DMS114 treated with DMSO at 0.1 percent for 48 hours (cell line): ENCODE data around the gene SERTAD4.

Experiments
- DNase-seq: peaks from one replicate; lab custom pipeline; 2025; ENCODE audit not compliant: unreplicated experiment; lab: John Stamatoyannopoulos, UW

Gene SERTAD4

GRCh38 chr1:210231846-210232510 is 618 bp upstream of the SERTAD4 start:
- DNase-seq = no peak

GRCh38 chr1:210233216-210233494 is 559 bp downstream of the SERTAD4 start:
- DNase-seq = no peak

- DNase-seq = no peak
Measured at GRCh38 chr1:210233495-210234328, 1.1 kb downstream of the SERTAD4 start.

- no peak for DNase-seq
Measured at GRCh38 chr1:210234329-210234757, 1.7 kb downstream of the SERTAD4 start.

GRCh38 chr1:210235363-210236053 is 2.9 kb downstream of the SERTAD4 start:
- DNase-seq = no peak

- no peak for DNase-seq
Measured at GRCh38 chr1:210236386-210236839, 3.8 kb downstream of the SERTAD4 start.

- DNase-seq = no peak
Measured at GRCh38 chr1:210236840-210237409, 4.3 kb downstream of the SERTAD4 start.

- no peak for DNase-seq
Measured at GRCh38 chr1:210237479-210237878, 4.9 kb downstream of the SERTAD4 start.

GRCh38 chr1:210237981-210238380 is 5.4 kb downstream of the SERTAD4 start:
- DNase-seq = no peak

GRCh38 chr1:210239349-210240111 is 6.9 kb downstream of the SERTAD4 start:
- DNase-seq = peak; percentile 15

GRCh38 chr1:210241121-210241520 is 8.5 kb downstream of the SERTAD4 start:
- no peak for DNase-seq

- DNase-seq = no peak
Measured at GRCh38 chr1:210244746-210245367, 12.3 kb downstream of the SERTAD4 start.

- DNase-seq = no peak
Measured at GRCh38 chr1:210246447-210246846, 13.9 kb downstream of the SERTAD4 start.

- DNase-seq = no peak
Measured at GRCh38 chr1:210248341-210248740, 15.7 kb downstream of the SERTAD4 start.

GRCh38 chr1:210250665-210250997 is 18.0 kb downstream of the SERTAD4 start:
- peak; percentile 38 for DNase-seq

GRCh38 chr1:210250998-210251679 is 18.5 kb downstream of the SERTAD4 start:
- DNase-seq = no peak

- DNase-seq = no peak
Measured at GRCh38 chr1:210251680-210252490, 19.3 kb downstream of the SERTAD4 start.

- DNase-seq = no peak
Measured at GRCh38 chr1:210252621-210253051, 20.0 kb downstream of the SERTAD4 start.

GRCh38 chr1:210254298-210254697 is 21.7 kb downstream of the SERTAD4 start:
- no peak for DNase-seq
